Cardiac muscle cell (in vitro differentiated cells and primary cell): Measurements from ENCODE around the gene CGB2. TPM values are rescaled to one million over a fixed set of nuclear protein-coding genes. Genes with fewer than 3 reads are reported as not detected.
"Not testable (repeated sequence)": the region's sequence is repeated elsewhere in the genome, so short reads cannot be mapped to it uniquely, and the experiment has no call there.

Experiments used
- DNase-seq, 2 donors: peaks; one replicate each; pipeline versions ENCODE4 v3.0.0 to v3.0.0-alpha.2; 2010 to 2017; ENCODE audit warnings: low read depth in 1 of 2, low spot score in 1 of 2
- H3K27ac ChIP-seq: fragments of 200-600 bp; sonication (generic); 2 replicates; pipeline ENCODE4 v1.5.1; 2016
- H3K27me3 ChIP-seq: fragments of 200-600 bp; sonication (generic); 2 replicates; pipeline ENCODE4 v1.6.0; 2016; ENCODE audit warnings: control low read depth
- H3K36me3 ChIP-seq: fragments of 200-600 bp; sonication (generic); 2 replicates; pipeline ENCODE4 v1.5.1; 2016; ENCODE audit warnings: control low read depth
- H3K4me1 ChIP-seq: fragments of 200-600 bp; sonication (generic); 2 replicates; pipeline ENCODE4 v1.8.1; 2017; ENCODE audit warnings: low read depth, mild to moderate bottlenecking, mixed run types
- H3K4me3 ChIP-seq: fragments of 200-600 bp; sonication (generic); 2 replicates; pipeline ENCODE4 v1.5.1; 2016; ENCODE audit warnings: mild to moderate bottlenecking
- H3K9me3 ChIP-seq: fragments of 200-600 bp; sonication (generic); 2 replicates; pipeline ENCODE4 v1.5.1; 2017; ENCODE audit warnings: low read depth, mild to moderate bottlenecking, control low read depth
- polyA plus RNA-seq: library from polyadenylated mRNA; unstranded; fragments of >200 nt; fragmentation: Nextera tagmentation; extraction: Ambion mirVana; gene quantifications from 2 replicates; pipeline ENCODE4 v1.2.1, GENCODE V29; 2016
- total RNA-seq: library from RNA; depleted of rRNA; stranded (reverse); fragments of >200 nt; gene quantifications from 2 replicates; pipeline ENCODE4 v1.2.3, GENCODE V29; 2016
- TF ChIP-seq, protein P1 (sequence below): IDR thresholded peaks from 2 replicates; pipeline ENCODE4 v1.5.1; 2012; ENCODE audit warnings: low read depth, mild to moderate bottlenecking, low read length

CGB2 gene
- total and polyA plus RNA-seq, 2 experiments from 2014 or later: not detected

DNA sequence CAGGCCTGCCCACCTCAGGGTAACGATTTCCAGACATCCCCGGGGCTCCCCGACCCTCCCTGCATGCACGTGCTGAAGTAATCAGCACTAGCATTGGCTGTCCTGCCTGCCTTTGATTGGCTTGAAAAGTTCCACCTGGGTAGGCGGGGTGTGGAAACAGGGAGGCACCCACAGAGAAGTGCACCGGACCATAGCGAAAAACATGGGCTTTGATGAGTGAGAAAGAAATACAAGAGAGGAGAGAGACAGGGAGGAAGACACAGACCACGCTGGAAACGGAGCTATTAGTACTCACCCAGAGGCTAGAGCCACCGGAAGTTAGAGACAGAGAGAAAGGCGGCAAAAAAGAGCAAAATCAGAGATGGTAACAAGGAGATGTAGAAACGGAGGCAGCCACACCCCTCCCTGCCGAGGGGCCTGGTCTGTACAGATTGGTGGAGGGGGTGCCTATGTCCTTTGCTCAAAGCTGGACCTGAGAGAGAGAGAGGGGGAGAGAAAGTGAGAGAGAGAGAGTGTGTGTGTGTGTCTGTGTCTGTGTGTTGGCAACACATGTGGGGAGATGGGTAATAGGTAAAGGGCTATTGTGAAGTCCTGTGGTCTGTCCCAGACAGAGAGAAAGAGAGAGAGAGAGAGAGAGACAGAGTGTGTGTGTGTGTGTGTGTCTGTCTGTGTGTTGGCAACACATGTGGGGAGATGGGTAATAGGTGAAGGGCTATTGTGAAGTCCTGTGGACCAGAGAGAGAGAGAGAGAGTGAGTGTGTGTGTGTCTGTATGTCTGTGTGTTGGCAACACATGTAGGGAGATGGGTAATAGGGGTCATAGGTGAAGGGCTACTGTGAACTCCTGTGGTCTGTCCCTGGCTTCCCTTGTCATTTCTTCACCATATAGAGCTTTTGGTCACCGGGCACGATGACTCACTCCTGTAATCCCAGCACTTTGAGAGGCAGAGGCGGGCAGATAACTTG is 10.5 kb upstream of the CGB2 start:
- DNase-seq: peak in 1 of 2 donors; percentile 25
- H3K4me3 ChIP-seq: no peak overlapping the region
- H3K27me3 ChIP-seq: no peaks in the 10 kb centered on the region
- H3K27ac ChIP-seq: no peak overlapping the region
- TF ChIP-seq, protein P1, sequence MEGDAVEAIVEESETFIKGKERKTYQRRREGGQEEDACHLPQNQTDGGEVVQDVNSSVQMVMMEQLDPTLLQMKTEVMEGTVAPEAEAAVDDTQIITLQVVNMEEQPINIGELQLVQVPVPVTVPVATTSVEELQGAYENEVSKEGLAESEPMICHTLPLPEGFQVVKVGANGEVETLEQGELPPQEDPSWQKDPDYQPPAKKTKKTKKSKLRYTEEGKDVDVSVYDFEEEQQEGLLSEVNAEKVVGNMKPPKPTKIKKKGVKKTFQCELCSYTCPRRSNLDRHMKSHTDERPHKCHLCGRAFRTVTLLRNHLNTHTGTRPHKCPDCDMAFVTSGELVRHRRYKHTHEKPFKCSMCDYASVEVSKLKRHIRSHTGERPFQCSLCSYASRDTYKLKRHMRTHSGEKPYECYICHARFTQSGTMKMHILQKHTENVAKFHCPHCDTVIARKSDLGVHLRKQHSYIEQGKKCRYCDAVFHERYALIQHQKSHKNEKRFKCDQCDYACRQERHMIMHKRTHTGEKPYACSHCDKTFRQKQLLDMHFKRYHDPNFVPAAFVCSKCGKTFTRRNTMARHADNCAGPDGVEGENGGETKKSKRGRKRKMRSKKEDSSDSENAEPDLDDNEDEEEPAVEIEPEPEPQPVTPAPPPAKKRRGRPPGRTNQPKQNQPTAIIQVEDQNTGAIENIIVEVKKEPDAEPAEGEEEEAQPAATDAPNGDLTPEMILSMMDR: no peak
- no peaks in the 10 kb centered on the region for H3K36me3 ChIP-seq
- H3K4me1 ChIP-seq: no peaks in the 10 kb centered on the region
- H3K9me3 ChIP-seq: no peaks in the 10 kb centered on the region

DNA sequence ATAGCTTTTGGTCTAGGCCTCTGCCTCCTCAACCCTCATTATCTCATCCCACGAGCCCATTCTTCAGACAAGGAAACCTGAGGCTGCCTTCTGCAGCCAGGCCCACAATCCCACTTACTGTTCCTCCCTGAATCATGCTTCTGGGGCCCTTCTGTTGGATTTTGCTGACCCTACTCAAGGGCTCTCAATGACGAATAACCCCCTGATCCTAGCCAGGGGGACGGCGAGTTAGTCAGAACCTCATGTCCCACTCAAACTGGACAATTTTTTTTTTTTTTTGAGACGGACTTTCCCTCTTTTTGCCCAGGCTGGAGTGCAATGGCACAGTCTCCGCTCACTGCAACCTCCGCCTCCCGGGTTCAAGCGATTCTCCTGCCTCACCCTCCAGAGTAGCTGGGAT is 9.6 kb upstream of the CGB2 start:
- TF ChIP-seq, protein P1: no peak
- H3K4me3 ChIP-seq: no peak overlapping the region
- no peak overlapping the region for H3K27ac ChIP-seq
- no peaks in the 10 kb centered on the region for H3K27me3 ChIP-seq
- no peak for DNase-seq
- H3K4me1 ChIP-seq: no peaks in the 10 kb centered on the region
- H3K36me3 ChIP-seq: no peaks in the 10 kb centered on the region
- no peaks in the 10 kb centered on the region for H3K9me3 ChIP-seq

DNA sequence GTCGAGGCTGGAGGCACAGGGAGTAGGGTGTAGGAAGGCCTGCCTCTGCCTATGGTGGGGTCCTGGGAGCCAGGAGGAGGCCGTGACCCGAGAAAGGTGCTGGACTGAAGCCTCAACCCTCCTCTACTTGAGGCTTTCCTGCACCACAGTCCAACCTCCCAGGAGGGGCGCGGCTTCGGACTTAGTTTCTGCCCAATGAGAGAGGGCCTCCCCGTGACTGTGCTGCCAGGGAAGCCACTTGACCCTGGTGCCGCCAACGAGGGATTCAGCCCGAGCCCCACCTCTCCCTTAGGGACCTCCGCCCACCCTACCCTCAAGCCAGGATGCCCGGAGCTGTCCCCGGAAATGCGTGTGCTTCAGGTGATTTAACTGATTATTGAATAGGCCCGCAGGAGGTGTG is 7.5 kb upstream of the CGB2 start, which contains the start of gene CGB3:
Gene CGB3 (minus strand): TSS at position 101 of the 400 bp plus-strand sequence. CDS start 362 bp downstream, outside the sequence.
- H3K27me3 ChIP-seq, DNase-seq, H3K27ac ChIP-seq, H3K9me3 ChIP-seq, H3K4me3 ChIP-seq, H3K36me3 ChIP-seq, H3K4me1 ChIP-seq: not testable (repeated sequence)

DNA sequence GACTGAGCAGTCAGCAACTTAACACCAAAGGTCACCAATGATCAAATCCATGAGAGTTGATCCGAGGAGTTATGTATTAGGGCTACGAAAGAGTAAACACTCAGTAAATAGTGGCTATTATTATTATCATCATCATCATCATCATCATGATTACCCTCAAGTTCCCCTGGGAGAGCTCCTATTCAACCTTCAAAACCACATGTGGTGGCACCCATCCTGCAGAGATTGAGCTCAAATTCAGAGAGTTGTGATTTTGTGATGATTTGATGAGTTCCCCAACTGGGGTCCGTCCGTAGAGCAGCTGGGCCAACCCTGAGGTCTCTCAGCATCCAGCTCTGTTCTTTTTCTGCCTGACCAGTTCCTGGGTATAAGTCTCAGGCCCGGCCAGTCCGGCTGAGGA is 6.6 kb upstream of the CGB2 start:
- DNase-seq, H3K27ac ChIP-seq, H3K9me3 ChIP-seq, H3K4me3 ChIP-seq, H3K4me1 ChIP-seq, H3K27me3 ChIP-seq, H3K36me3 ChIP-seq: not testable (repeated sequence)

GRCh38 chr19:49025599-49025998 is 6.1 kb upstream of the CGB2 start:
- not testable (repeated sequence) for H3K36me3 ChIP-seq, H3K27me3 ChIP-seq, DNase-seq, H3K4me3 ChIP-seq, H3K27ac ChIP-seq, H3K4me1 ChIP-seq, H3K9me3 ChIP-seq

- H3K36me3 ChIP-seq, H3K27me3 ChIP-seq: not testable (repeated sequence)
Observed at GRCh38 chr19:49028686-49029085, 3.0 kb upstream of the CGB2 start.

DNA sequence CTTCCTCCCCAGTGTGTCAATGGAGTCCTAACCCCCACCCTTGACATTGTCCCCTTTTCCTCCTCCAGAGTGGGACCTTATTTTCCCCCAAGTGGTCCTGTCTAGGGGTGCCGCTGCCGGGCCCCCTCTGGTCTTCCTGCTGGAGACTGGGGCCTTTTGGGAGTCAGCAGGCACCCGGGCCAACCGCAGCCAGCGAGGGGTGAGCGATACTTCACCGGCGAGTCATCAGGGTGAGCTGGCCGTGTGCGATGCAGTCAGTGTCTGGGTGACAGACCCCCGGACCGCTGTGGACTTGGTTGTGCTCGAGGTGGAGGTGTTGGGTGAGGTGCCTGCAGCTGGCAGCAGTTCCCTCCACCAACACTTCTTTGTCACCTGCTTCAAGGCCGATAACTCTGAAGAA is 1.9 kb upstream of the CGB2 start:
- not testable (repeated sequence) for H3K27ac ChIP-seq, H3K9me3 ChIP-seq, H3K4me3 ChIP-seq, H3K4me1 ChIP-seq, H3K36me3 ChIP-seq, H3K27me3 ChIP-seq, DNase-seq

More at GRCh38 chr19:49028686-49029085, 3.0 kb upstream of the CGB2 start:
- H3K4me1 ChIP-seq, DNase-seq, H3K9me3 ChIP-seq, H3K4me3 ChIP-seq, H3K27ac ChIP-seq: not testable (repeated sequence)

DNA sequence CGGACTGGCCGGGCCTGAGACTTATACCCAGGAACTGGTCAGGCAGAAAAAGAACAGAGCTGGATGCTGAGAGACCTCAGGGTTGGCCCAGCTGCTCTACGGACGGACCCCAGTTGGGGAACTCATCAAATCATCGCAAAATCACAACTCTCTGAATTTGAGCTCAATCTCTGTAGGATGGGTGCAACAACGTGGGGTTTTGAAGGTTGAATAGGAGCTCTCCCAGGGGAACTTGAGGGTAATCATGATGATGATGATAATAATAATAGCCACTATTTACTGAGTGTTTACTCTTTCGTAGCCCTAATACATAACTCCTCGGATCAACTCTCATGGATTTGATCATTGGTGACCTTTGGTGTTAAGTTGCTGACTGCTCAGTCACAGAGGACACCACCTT is 1.4 kb upstream of the CGB2 start:
- H3K27ac ChIP-seq, H3K9me3 ChIP-seq, H3K36me3 ChIP-seq, DNase-seq, H3K27me3 ChIP-seq, H3K4me3 ChIP-seq, H3K4me1 ChIP-seq: not testable (repeated sequence)
